Activated T-helper 1 cell treated with anti-CD3 and anti-CD28 coated beads, Interleukin-12 subunit alpha, Interleukin-12 subunit beta, Interleukin-2, Interleukin-4 antibody, amounts not matched to agents 30 ng/mL and 10 ng/mL and 1 ng/mL, durations not matched to agents 14 hours and 24 hours and 36 hours (primary cell): ENCODE data around the gene POU5F1. TPM values are rescaled to one million over a fixed set of nuclear protein-coding genes. Genes with fewer than 3 reads are reported as not detected.
"Not testable (repeated sequence)": the region's sequence is repeated elsewhere in the genome, so short reads cannot be mapped to it uniquely, and the experiment has no call there.

Experiments
- DNase-seq: peaks from one replicate; pipeline ENCODE4 v3.0.0; 2021; ENCODE audit warnings: low spot score
- H3K27ac Mint-ChIP-seq: one replicate; pipeline ENCODE4 v1.8.0; 2021; ENCODE audit warnings: mild to moderate bottlenecking, mixed read lengths
- H3K27me3 Mint-ChIP-seq: one replicate; pipeline ENCODE4 v1.8.0; 2022; ENCODE audit warnings: mild to moderate bottlenecking, moderate library complexity, mixed read lengths; ENCODE audit not compliant: insufficient read depth
- H3K36me3 Mint-ChIP-seq: one replicate; pipeline ENCODE4 v1.8.0; 2021; ENCODE audit warnings: low read depth, mixed read lengths
- H3K4me1 Mint-ChIP-seq: one replicate; pipeline ENCODE4 v1.8.0; 2021; ENCODE audit warnings: low read depth, mixed read lengths
- H3K4me3 Mint-ChIP-seq: one replicate; pipeline ENCODE4 v1.8.0; 2021; ENCODE audit warnings: mild to moderate bottlenecking, moderate library complexity, mixed read lengths
- H3K9me3 Mint-ChIP-seq: one replicate; pipeline ENCODE4 v1.8.0; 2021; ENCODE audit warnings: mixed read lengths
- intact Hi-C: fragments of 100-400 bp; cut with micrococcal nuclease; formaldehyde crosslinking; loops from one replicate; pipeline ENCODE4 v1.15.1; 2024
- total RNA-seq: library from RNA; stranded (reverse); gene quantifications from 2 replicates; pipeline ENCODE4 v1.2.3, GENCODE V29; 2022

Gene POU5F1
- total RNA-seq, 1 donor from 2014 or later: not detected

GRCh38 chr6:31199105-31199452, 28.6 kb upstream of the POU5F1 start:
- Mint-ChIP-seq H3K27ac (peak overlapping the region; percentile 91), H3K4me3 (peak overlapping the region; percentile 98), H3K4me1 (peaks cover 63% of the 10 kb centered on the region), H3K36me3 (peaks cover 12% of the 10 kb centered on the region)
- H3K27me3 Mint-ChIP-seq, DNase-seq, H3K9me3 Mint-ChIP-seq: not testable (repeated sequence)
- intact Hi-C loops: loop anchor here (5.0 to 10.0 kb wide), 3 partner anchors 378 to 484 kb away; partner anchors contain the start of genes MDC1 and TNF

GRCh38 chr6:31197559-31198305, 27.2 kb upstream of the POU5F1 start:
- Mint-ChIP-seq H3K27me3 (no peaks in the 10 kb centered on the region), H3K9me3 (peaks cover 3% of the 10 kb centered on the region), H3K4me3 (peak overlapping the region; percentile 98), H3K36me3 (peaks cover 12% of the 10 kb centered on the region), H3K27ac (peak overlapping the region; percentile 99), H3K4me1 (peaks cover 53% of the 10 kb centered on the region)
- DNase-seq: peak; percentile 92
- intact Hi-C loops: loop anchor here (1.0 to 10.0 kb wide), 13 partner anchors 39 to 581 kb away; partner anchors contain the start of genes HLA-B, HLA-C, MDC1 and MICB

GRCh38 chr6:31196251-31197022, 26.0 kb upstream of the POU5F1 start:
- peak overlapping the region; percentile 99 for H3K27ac Mint-ChIP-seq
- H3K27me3 Mint-ChIP-seq, H3K9me3 Mint-ChIP-seq, DNase-seq: not testable (repeated sequence)
- intact Hi-C loops: loop anchor here (1.0 to 10.0 kb wide), 13 partner anchors 38 to 580 kb away; partner anchors contain the start of genes HLA-B, HLA-C, MDC1 and MICB
- peak overlapping the region; percentile 98 for H3K4me3 Mint-ChIP-seq
- H3K4me1 Mint-ChIP-seq: peaks cover 42% of the 10 kb centered on the region
- H3K36me3 Mint-ChIP-seq: peaks cover 11% of the 10 kb centered on the region

- not testable (repeated sequence) for H3K9me3 Mint-ChIP-seq, H3K4me3 Mint-ChIP-seq, H3K27ac Mint-ChIP-seq, H3K36me3 Mint-ChIP-seq, DNase-seq, H3K27me3 Mint-ChIP-seq
- H3K4me1 Mint-ChIP-seq: peaks cover 42% of the 10 kb centered on the region
- intact Hi-C loops: loop anchor here (5.0 to 10.0 kb wide), 3 partner anchors 382 to 481 kb away; partner anchors contain the start of genes MDC1 and TNF
Measured at GRCh38 chr6:31195308-31195979, 25.0 kb upstream of the POU5F1 start.

GRCh38 chr6:31194061-31194834, 23.8 kb upstream of the POU5F1 start:
- DNase-seq: no peak
- Mint-ChIP-seq H3K27ac (no peak overlapping the region), H3K4me3 (no peak overlapping the region), H3K36me3 (peaks cover 6% of the 10 kb centered on the region), H3K4me1 (peaks cover 31% of the 10 kb centered on the region), H3K9me3 (peaks cover 3% of the 10 kb centered on the region), H3K27me3 (no peaks in the 10 kb centered on the region)
- intact Hi-C loops: loop anchor here (10.0 kb wide), 1 partner anchor 479 kb away; the partner anchor contains the start of gene MDC1

- H3K4me3 Mint-ChIP-seq: no peak overlapping the region
- H3K27ac Mint-ChIP-seq: no peak overlapping the region
- H3K4me1 Mint-ChIP-seq: peaks cover 24% of the 10 kb centered on the region
- intact Hi-C loops: loop anchor here (10.0 kb wide), 1 partner anchor 478 kb away; the partner anchor contains the start of gene MDC1
- no peaks in the 10 kb centered on the region for H3K27me3 Mint-ChIP-seq
- H3K36me3 Mint-ChIP-seq: peaks cover 4% of the 10 kb centered on the region
- no peaks in the 10 kb centered on the region for H3K9me3 Mint-ChIP-seq
- DNase-seq: no peak
Measured at GRCh38 chr6:31193206-31193605, 22.7 kb upstream of the POU5F1 start.

- H3K27ac Mint-ChIP-seq, H3K27me3 Mint-ChIP-seq, H3K9me3 Mint-ChIP-seq, H3K4me3 Mint-ChIP-seq, H3K36me3 Mint-ChIP-seq: not testable (repeated sequence)
- DNase-seq: peak; percentile 41
- H3K4me1 Mint-ChIP-seq: peaks cover 18% of the 10 kb centered on the region
- intact Hi-C loops: loop anchor here (1.0 to 10.0 kb wide), 2 partner anchors 55 to 478 kb away; partner anchors contain the start of gene MDC1
Measured at GRCh38 chr6:31192431-31193105, 22.1 kb upstream of the POU5F1 start.

GRCh38 chr6:31190488-31190887, 20.0 kb upstream of the POU5F1 start:
- DNase-seq: no peak
- Mint-ChIP-seq H3K9me3 (no peaks in the 10 kb centered on the region), H3K36me3 (no peaks in the 10 kb centered on the region), H3K4me1 (peaks cover 16% of the 10 kb centered on the region), H3K4me3 (no peak overlapping the region), H3K27ac (no peak overlapping the region), H3K27me3 (no peaks in the 10 kb centered on the region)
- intact Hi-C loops: loop anchor here (10.0 kb wide), 1 partner anchor 476 kb away; the partner anchor contains the start of gene MDC1

- intact Hi-C loops, H3K27me3 Mint-ChIP-seq, H3K36me3 Mint-ChIP-seq, DNase-seq, H3K9me3 Mint-ChIP-seq, H3K4me3 Mint-ChIP-seq, H3K27ac Mint-ChIP-seq: not testable (repeated sequence)
- H3K4me1 Mint-ChIP-seq: peaks cover 14% of the 10 kb centered on the region
Measured at GRCh38 chr6:31189223-31189622, 18.7 kb upstream of the POU5F1 start.

GRCh38 chr6:31187780-31188194, 17.3 kb upstream of the POU5F1 start:
- Mint-ChIP-seq H3K27ac (no peak overlapping the region), H3K27me3 (peaks cover 3% of the 10 kb centered on the region), H3K9me3 (no peaks in the 10 kb centered on the region), H3K4me1 (peaks cover 14% of the 10 kb centered on the region), H3K36me3 (no peaks in the 10 kb centered on the region), H3K4me3 (no peak overlapping the region)
- no peak for DNase-seq
- intact Hi-C loops: no loop called here

GRCh38 chr6:31186052-31186734, 15.7 kb upstream of the POU5F1 start:
- Mint-ChIP-seq H3K27ac (no peak overlapping the region), H3K36me3 (no peaks in the 10 kb centered on the region), H3K9me3 (no peaks in the 10 kb centered on the region), H3K4me1 (peaks cover 14% of the 10 kb centered on the region), H3K27me3 (peaks cover 3% of the 10 kb centered on the region), H3K4me3 (no peak overlapping the region)
- intact Hi-C loops: no loop called here
- DNase-seq: no peak
